ENCODE data around the gene GINS2. TPM values are rescaled to one million over a fixed set of nuclear protein-coding genes. Genes with fewer than 3 reads are reported as not detected.

The GINS2 gene
- polyA plus RNA-seq, 4 donors: 19.0 to 22.7 (median 20.8) TPM

GRCh38 chr16:85629853-85630252, 58.9 kb downstream of the GINS2 start:
- DNase-seq (ENCODE audit: low read depth in 4 of 4, low spot score in 3 of 4): no peak

GRCh38 chr16:85629326-85629725, 59.4 kb downstream of the GINS2 start:
- DNase-seq (ENCODE audit: low read depth in 4 of 4, low spot score in 3 of 4): no peak

- no peak for DNase-seq (ENCODE audit: low read depth in 4 of 4, low spot score in 3 of 4)
Observed at GRCh38 chr16:85628645-85629044, 60.1 kb downstream of the GINS2 start.

GRCh38 chr16:85628265-85628556, 60.5 kb downstream of the GINS2 start:
- DNase-seq (ENCODE audit: low read depth in 4 of 4, low spot score in 3 of 4): no peak

GRCh38 chr16:85627526-85628264, 61.1 kb downstream of the GINS2 start:
- DNase-seq (ENCODE audit: low read depth in 4 of 4, low spot score in 3 of 4): no peak

- DNase-seq (ENCODE audit: low read depth in 4 of 4, low spot score in 3 of 4): no peak
Observed at GRCh38 chr16:85627089-85627488, 61.7 kb downstream of the GINS2 start.

Other genes starting within 250 kb of the GINS2 start
- gene GSE1, start 75.6 kb downstream of the GINS2 start, polyA plus RNA-seq (ENCODE audit: insufficient read length in 4 of 4): 10 to 100 TPM; 59.5 to 68.7 (median 65.7) TPM
- gene C16orf74, start 62.1 kb upstream of the GINS2 start, polyA plus RNA-seq (ENCODE audit: insufficient read length in 4 of 4): 1 to 10 TPM; 2.9 to 4.2 (median 3.3) TPM
- gene EMC8, start 110.6 kb upstream of the GINS2 start, polyA plus RNA-seq (ENCODE audit: insufficient read length in 4 of 4): 10 to 100 TPM; 28.9 to 31.8 (median 29.8) TPM
- 100 to 1,000 TPM; 357 to 440 (median 366) TPM for gene COX4I1, start 110.7 kb upstream of the GINS2 start, polyA plus RNA-seq (ENCODE audit: insufficient read length in 4 of 4)
- 1 to 10 TPM; 3.9 to 6.1 (median 5.1) TPM for gene IRF8, start 210.2 kb upstream of the GINS2 start, polyA plus RNA-seq (ENCODE audit: insufficient read length in 4 of 4)